ENCODE results near the gene SLC26A3.

SLC26A3 gene

DNA sequence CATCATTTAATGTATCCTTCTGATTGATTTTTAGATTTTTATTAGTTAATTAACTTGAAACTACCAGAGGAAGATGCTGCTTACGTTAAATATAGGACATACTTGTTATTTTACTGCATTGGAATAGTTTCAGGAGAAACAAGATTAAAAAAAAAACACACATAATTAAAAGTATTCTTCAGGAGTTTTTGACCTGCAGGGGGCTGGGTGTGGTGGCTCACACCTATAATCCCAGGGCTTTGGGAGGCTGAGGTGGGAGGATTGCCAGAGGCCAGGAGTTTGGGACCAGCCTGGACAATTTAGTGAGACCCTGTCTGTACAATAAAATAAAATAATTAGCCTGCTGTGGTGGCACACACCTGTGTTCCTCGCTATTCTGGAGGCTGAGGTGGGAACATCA, 48.4 kb downstream of the SLC26A3 start:
- TF ChIP-seq FOXP2 (optimal IDR thresholded peaks at IDR 0.05; ENCODE audit: borderline replicate concordance, extremely low read depth, extremely low read length, insufficient read depth) (no peak), TAF1 (IDR thresholded peaks at IDR 0.05; ENCODE audit: borderline replicate concordance, insufficient read depth, low read length) (no peak), POLR2AphosphoS5 (IDR thresholded peaks at IDR 0.05; ENCODE audit: low read depth, low read length) (no peak), SIN3A (IDR thresholded peaks at IDR 0.05; ENCODE audit: borderline replicate concordance, insufficient read depth, low read length) (no peak)
- TF ChIP-seq, protein P1, sequence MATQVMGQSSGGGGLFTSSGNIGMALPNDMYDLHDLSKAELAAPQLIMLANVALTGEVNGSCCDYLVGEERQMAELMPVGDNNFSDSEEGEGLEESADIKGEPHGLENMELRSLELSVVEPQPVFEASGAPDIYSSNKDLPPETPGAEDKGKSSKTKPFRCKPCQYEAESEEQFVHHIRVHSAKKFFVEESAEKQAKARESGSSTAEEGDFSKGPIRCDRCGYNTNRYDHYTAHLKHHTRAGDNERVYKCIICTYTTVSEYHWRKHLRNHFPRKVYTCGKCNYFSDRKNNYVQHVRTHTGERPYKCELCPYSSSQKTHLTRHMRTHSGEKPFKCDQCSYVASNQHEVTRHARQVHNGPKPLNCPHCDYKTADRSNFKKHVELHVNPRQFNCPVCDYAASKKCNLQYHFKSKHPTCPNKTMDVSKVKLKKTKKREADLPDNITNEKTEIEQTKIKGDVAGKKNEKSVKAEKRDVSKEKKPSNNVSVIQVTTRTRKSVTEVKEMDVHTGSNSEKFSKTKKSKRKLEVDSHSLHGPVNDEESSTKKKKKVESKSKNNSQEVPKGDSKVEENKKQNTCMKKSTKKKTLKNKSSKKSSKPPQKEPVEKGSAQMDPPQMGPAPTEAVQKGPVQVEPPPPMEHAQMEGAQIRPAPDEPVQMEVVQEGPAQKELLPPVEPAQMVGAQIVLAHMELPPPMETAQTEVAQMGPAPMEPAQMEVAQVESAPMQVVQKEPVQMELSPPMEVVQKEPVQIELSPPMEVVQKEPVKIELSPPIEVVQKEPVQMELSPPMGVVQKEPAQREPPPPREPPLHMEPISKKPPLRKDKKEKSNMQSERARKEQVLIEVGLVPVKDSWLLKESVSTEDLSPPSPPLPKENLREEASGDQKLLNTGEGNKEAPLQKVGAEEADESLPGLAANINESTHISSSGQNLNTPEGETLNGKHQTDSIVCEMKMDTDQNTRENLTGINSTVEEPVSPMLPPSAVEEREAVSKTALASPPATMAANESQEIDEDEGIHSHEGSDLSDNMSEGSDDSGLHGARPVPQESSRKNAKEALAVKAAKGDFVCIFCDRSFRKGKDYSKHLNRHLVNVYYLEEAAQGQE (IDR thresholded peaks at IDR 0.05; ENCODE audit: insufficient read depth in 1 of 2, low read depth in 2 of 2, low read length in 2 of 2): no peak

DNA sequence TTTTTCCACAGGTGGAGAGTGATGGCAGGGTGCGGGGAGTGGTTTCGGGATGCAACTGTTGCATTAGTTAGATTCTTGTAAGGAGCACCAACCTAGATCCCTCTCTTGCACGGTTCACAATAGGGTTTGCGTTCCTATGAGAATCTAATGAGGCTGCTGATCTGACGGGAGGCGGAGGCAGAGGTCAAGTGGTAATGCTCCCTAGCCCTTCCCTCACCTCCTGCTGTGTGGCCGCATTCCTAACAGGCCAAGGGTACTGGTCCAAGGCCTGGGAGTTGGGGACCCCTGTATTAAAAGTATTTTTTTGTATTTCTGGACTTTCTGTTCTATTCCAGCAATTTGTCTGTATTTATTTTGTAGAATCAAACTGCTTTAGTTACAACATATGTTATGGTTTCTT, 51.9 kb downstream of the SLC26A3 start:
- TF ChIP-seq, protein P1 (IDR thresholded peaks at IDR 0.05; ENCODE audit: insufficient read depth in 1 of 2, low read depth in 2 of 2, low read length in 2 of 2): no peak
- TF ChIP-seq FOXP2 (optimal IDR thresholded peaks at IDR 0.05; ENCODE audit: borderline replicate concordance, extremely low read depth, extremely low read length, insufficient read depth) (no peak), POLR2AphosphoS5 (IDR thresholded peaks at IDR 0.05; ENCODE audit: low read depth, low read length) (no peak), SIN3A (IDR thresholded peaks at IDR 0.05; ENCODE audit: borderline replicate concordance, insufficient read depth, low read length) (no peak), TAF1 (IDR thresholded peaks at IDR 0.05; ENCODE audit: borderline replicate concordance, insufficient read depth, low read length) (no peak)

DNA sequence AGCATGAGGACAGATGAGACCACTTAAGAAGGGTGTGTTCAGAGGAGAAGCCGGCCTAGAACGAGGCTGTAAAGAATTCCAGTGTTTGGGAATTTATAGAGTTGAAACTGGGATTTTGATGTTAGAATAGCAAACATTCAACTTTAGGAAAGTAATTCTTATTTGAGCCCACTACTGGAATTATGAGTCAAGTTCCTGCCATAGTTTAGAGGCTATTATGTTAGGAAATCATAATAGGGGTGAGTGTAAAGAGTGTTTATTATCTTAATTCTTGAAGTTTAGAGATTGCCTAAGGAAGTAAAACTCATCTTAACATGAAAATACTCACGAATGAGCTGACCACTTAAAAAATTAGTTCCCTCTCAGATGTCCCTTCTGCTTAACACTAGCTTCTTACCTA, 57.0 kb downstream of the SLC26A3 start:
- TF ChIP-seq FOXP2 (optimal IDR thresholded peaks at IDR 0.05; ENCODE audit: borderline replicate concordance, extremely low read depth, extremely low read length, insufficient read depth) (no peak), SIN3A (IDR thresholded peaks at IDR 0.05; ENCODE audit: borderline replicate concordance, insufficient read depth, low read length) (no peak), TAF1 (IDR thresholded peaks at IDR 0.05; ENCODE audit: borderline replicate concordance, insufficient read depth, low read length) (no peak), POLR2AphosphoS5 (IDR thresholded peaks at IDR 0.05; ENCODE audit: low read depth, low read length) (no peak)
- TF ChIP-seq, protein P1 (IDR thresholded peaks at IDR 0.05; ENCODE audit: insufficient read depth in 1 of 2, low read depth in 2 of 2, low read length in 2 of 2): no peak

DNA sequence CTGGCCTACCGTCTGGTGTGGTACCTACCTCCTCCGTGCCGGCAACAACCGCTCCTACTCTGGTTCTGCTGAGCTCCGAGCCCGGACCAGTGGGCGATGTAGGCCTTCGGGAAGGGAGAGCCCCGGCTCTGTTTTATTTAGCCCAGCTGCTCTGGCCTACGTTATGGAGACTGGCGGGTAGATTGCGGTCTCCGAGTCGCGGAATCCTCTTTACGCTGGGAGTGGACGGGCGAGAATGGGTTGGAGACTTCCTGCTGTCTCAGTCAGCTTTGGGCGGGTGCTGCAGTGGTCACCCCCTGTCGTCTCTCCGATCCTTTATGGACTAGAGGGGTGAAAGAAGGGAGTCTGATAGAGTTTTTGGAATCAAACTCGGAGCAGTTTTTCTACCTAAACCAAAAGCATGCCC, 58.7 kb downstream of the SLC26A3 start:
- TF ChIP-seq SIN3A (IDR thresholded peaks at IDR 0.05; ENCODE audit: borderline replicate concordance, insufficient read depth, low read length): 0 out of 2 replicates have a peak, but pooled peaks have one; percentile 11
- TF ChIP-seq TAF1 (IDR thresholded peaks at IDR 0.05; ENCODE audit: borderline replicate concordance, insufficient read depth, low read length): no peak
- TF ChIP-seq, protein P1 (IDR thresholded peaks at IDR 0.05; ENCODE audit: insufficient read depth in 1 of 2, low read depth in 2 of 2, low read length in 2 of 2): 0 out of 4 replicates have a peak, but pooled peaks of 1 of the 2 experiments have one; percentile 1
